Measurements from ENCODE around the gene COX11.

Gene COX11

GRCh38 chr17:54937426-54937825, 31.0 kb downstream of the COX11 start:
- peaks cover 7% of the 10 kb centered on the region; the same call in 1 of the 2 replicates for H3K36me3 ChIP-seq (ENCODE audit: insufficient read depth, low read length)
- H3K27ac ChIP-seq (ENCODE audit: low read depth, low read length), result no peak overlapping the region
- no peak overlapping the region for H2AFZ ChIP-seq (ENCODE audit: low read length, unreplicated experiment)
- H3K79me2 ChIP-seq (ENCODE audit: control insufficient read depth, insufficient read depth, low read length, unreplicated experiment), result no peaks in the 10 kb centered on the region
- no peak overlapping the region for H3K4me3 ChIP-seq (ENCODE audit: low read depth, low read length)
- H3K27me3 ChIP-seq (ENCODE audit: insufficient read depth, low read length), result no peaks in the 10 kb centered on the region
- H3K4me1 ChIP-seq (ENCODE audit: control insufficient read depth, insufficient read depth, low read length, unreplicated experiment), result no peaks in the 10 kb centered on the region

GRCh38 chr17:54937018-54937417, 31.4 kb downstream of the COX11 start:
- no peaks in the 10 kb centered on the region for H3K27me3 ChIP-seq (ENCODE audit: insufficient read depth, low read length)
- no peak overlapping the region for H2AFZ ChIP-seq (ENCODE audit: low read length, unreplicated experiment)
- H3K27ac ChIP-seq (ENCODE audit: low read depth, low read length), result no peak overlapping the region
- H3K36me3 ChIP-seq (ENCODE audit: insufficient read depth, low read length), result peaks cover 7% of the 10 kb centered on the region; the same call in 1 of the 2 replicates
- no peaks in the 10 kb centered on the region for H3K79me2 ChIP-seq (ENCODE audit: control insufficient read depth, insufficient read depth, low read length, unreplicated experiment)
- no peak overlapping the region for H3K4me3 ChIP-seq (ENCODE audit: low read depth, low read length)
- H3K4me1 ChIP-seq (ENCODE audit: control insufficient read depth, insufficient read depth, low read length, unreplicated experiment), result no peaks in the 10 kb centered on the region

- Histone ChIP-seq H3K4me1 (ENCODE audit: control insufficient read depth, insufficient read depth, low read length, unreplicated experiment) (no peaks in the 10 kb centered on the region), H3K27me3 (ENCODE audit: insufficient read depth, low read length) (no peaks in the 10 kb centered on the region), H2AFZ (ENCODE audit: low read length, unreplicated experiment) (no peak overlapping the region), H3K79me2 (ENCODE audit: control insufficient read depth, insufficient read depth, low read length, unreplicated experiment) (no peaks in the 10 kb centered on the region), H3K4me3 (ENCODE audit: low read depth, low read length) (no peak overlapping the region), H3K27ac (ENCODE audit: low read depth, low read length) (no peak overlapping the region), H3K36me3 (ENCODE audit: insufficient read depth, low read length) (peaks cover 7% of the 10 kb centered on the region)
Measured at GRCh38 chr17:54935471-54935870, 33.0 kb downstream of the COX11 start.

- peaks cover 2% of the 10 kb centered on the region for H3K4me1 ChIP-seq (ENCODE audit: control insufficient read depth, insufficient read depth, low read length, unreplicated experiment)
- H3K27me3 ChIP-seq (ENCODE audit: insufficient read depth, low read length), result no peaks in the 10 kb centered on the region
- no peak overlapping the region for H2AFZ ChIP-seq (ENCODE audit: low read length, unreplicated experiment)
- no peak overlapping the region for H3K4me3 ChIP-seq (ENCODE audit: low read depth, low read length)
- H3K79me2 ChIP-seq (ENCODE audit: control insufficient read depth, insufficient read depth, low read length, unreplicated experiment), result no peaks in the 10 kb centered on the region
- H3K27ac ChIP-seq (ENCODE audit: low read depth, low read length), result no peak overlapping the region
- peaks cover 10% of the 10 kb centered on the region for H3K36me3 ChIP-seq (ENCODE audit: insufficient read depth, low read length)
Measured at GRCh38 chr17:54933921-54934320, 34.5 kb downstream of the COX11 start.

GRCh38 chr17:54932711-54933110, 35.7 kb downstream of the COX11 start:
- H3K36me3 ChIP-seq (ENCODE audit: insufficient read depth, low read length), result peaks cover 10% of the 10 kb centered on the region
- H3K27me3 ChIP-seq (ENCODE audit: insufficient read depth, low read length), result no peaks in the 10 kb centered on the region
- peaks cover 10% of the 10 kb centered on the region for H3K4me1 ChIP-seq (ENCODE audit: control insufficient read depth, insufficient read depth, low read length, unreplicated experiment)
- no peak overlapping the region for H2AFZ ChIP-seq (ENCODE audit: low read length, unreplicated experiment)
- no peak overlapping the region for H3K4me3 ChIP-seq (ENCODE audit: low read depth, low read length)
- H3K27ac ChIP-seq (ENCODE audit: low read depth, low read length), result no peak overlapping the region
- no peaks in the 10 kb centered on the region for H3K79me2 ChIP-seq (ENCODE audit: control insufficient read depth, insufficient read depth, low read length, unreplicated experiment)

GRCh38 chr17:54927525-54927924, 40.9 kb downstream of the COX11 start:
- H3K36me3 ChIP-seq (ENCODE audit: insufficient read depth, low read length), result peaks cover 4% of the 10 kb centered on the region; the same call in 1 of the 2 replicates
- H3K27ac ChIP-seq (ENCODE audit: low read depth, low read length), result no peak overlapping the region
- H2AFZ ChIP-seq (ENCODE audit: low read length, unreplicated experiment), result no peak overlapping the region
- no peaks in the 10 kb centered on the region for H3K27me3 ChIP-seq (ENCODE audit: insufficient read depth, low read length)
- H3K4me1 ChIP-seq (ENCODE audit: control insufficient read depth, insufficient read depth, low read length, unreplicated experiment), result peaks cover 10% of the 10 kb centered on the region
- H3K79me2 ChIP-seq (ENCODE audit: control insufficient read depth, insufficient read depth, low read length, unreplicated experiment), result no peaks in the 10 kb centered on the region
- H3K4me3 ChIP-seq (ENCODE audit: low read depth, low read length), result no peak overlapping the region

GRCh38 chr17:54924405-54924804, 44.0 kb downstream of the COX11 start:
- no peak overlapping the region for H3K4me3 ChIP-seq (ENCODE audit: low read depth, low read length)
- H3K27me3 ChIP-seq (ENCODE audit: insufficient read depth, low read length), result no peaks in the 10 kb centered on the region
- H3K27ac ChIP-seq (ENCODE audit: low read depth, low read length), result no peak overlapping the region
- peaks cover 10% of the 10 kb centered on the region for H3K4me1 ChIP-seq (ENCODE audit: control insufficient read depth, insufficient read depth, low read length, unreplicated experiment)
- no peak overlapping the region for H2AFZ ChIP-seq (ENCODE audit: low read length, unreplicated experiment)
- no peaks in the 10 kb centered on the region for H3K36me3 ChIP-seq (ENCODE audit: insufficient read depth, low read length)
- no peaks in the 10 kb centered on the region for H3K79me2 ChIP-seq (ENCODE audit: control insufficient read depth, insufficient read depth, low read length, unreplicated experiment)

- Histone ChIP-seq H3K27ac (ENCODE audit: low read depth, low read length) (no peak overlapping the region), H3K27me3 (ENCODE audit: insufficient read depth, low read length) (no peaks in the 10 kb centered on the region), H2AFZ (ENCODE audit: low read length, unreplicated experiment) (no peak overlapping the region), H3K4me3 (ENCODE audit: low read depth, low read length) (no peak overlapping the region), H3K79me2 (ENCODE audit: control insufficient read depth, insufficient read depth, low read length, unreplicated experiment) (no peaks in the 10 kb centered on the region), H3K4me1 (ENCODE audit: control insufficient read depth, insufficient read depth, low read length, unreplicated experiment) (no peaks in the 10 kb centered on the region), H3K36me3 (ENCODE audit: insufficient read depth, low read length) (peaks cover 22% of the 10 kb centered on the region)
Measured at GRCh38 chr17:54920819-54921218, 47.6 kb downstream of the COX11 start.

GRCh38 chr17:54919425-54919824, 49.0 kb downstream of the COX11 start:
- H2AFZ ChIP-seq (ENCODE audit: low read length, unreplicated experiment), result no peak overlapping the region
- no peak overlapping the region for H3K4me3 ChIP-seq (ENCODE audit: low read depth, low read length)
- H3K79me2 ChIP-seq (ENCODE audit: control insufficient read depth, insufficient read depth, low read length, unreplicated experiment), result no peaks in the 10 kb centered on the region
- no peaks in the 10 kb centered on the region for H3K27me3 ChIP-seq (ENCODE audit: insufficient read depth, low read length)
- no peak overlapping the region for H3K27ac ChIP-seq (ENCODE audit: low read depth, low read length)
- peaks cover 34% of the 10 kb centered on the region for H3K36me3 ChIP-seq (ENCODE audit: insufficient read depth, low read length)
- no peaks in the 10 kb centered on the region for H3K4me1 ChIP-seq (ENCODE audit: control insufficient read depth, insufficient read depth, low read length, unreplicated experiment)

- peaks cover 37% of the 10 kb centered on the region for H3K36me3 ChIP-seq (ENCODE audit: insufficient read depth, low read length)
- H2AFZ ChIP-seq (ENCODE audit: low read length, unreplicated experiment), result no peak overlapping the region
- H3K4me3 ChIP-seq (ENCODE audit: low read depth, low read length), result no peak overlapping the region
- H3K27ac ChIP-seq (ENCODE audit: low read depth, low read length), result no peak overlapping the region
- no peaks in the 10 kb centered on the region for H3K79me2 ChIP-seq (ENCODE audit: control insufficient read depth, insufficient read depth, low read length, unreplicated experiment)
- no peaks in the 10 kb centered on the region for H3K4me1 ChIP-seq (ENCODE audit: control insufficient read depth, insufficient read depth, low read length, unreplicated experiment)
- no peaks in the 10 kb centered on the region for H3K27me3 ChIP-seq (ENCODE audit: insufficient read depth, low read length)
Measured at GRCh38 chr17:54916721-54917120, 51.7 kb downstream of the COX11 start.

Data from ACC112 (cell line).